Esophagus mucosa (tissue), 1 donor: ENCODE results near the gene MRM1. TPM values are rescaled to one million over a fixed set of nuclear protein-coding genes. Genes with fewer than 3 reads are reported as not detected.
A peak's percentile ranks its signal among the peaks of the same experiment; 100 is the strongest.

ENCODE experiments used
- ATAC-seq: fragments of 200-7000 bp; cut with Tn5 transposase; one replicate; pipeline ENCODE4 v1.9.1; 2020
- total RNA-seq: library from RNA; stranded (reverse); gene quantifications from one replicate; pipeline ENCODE4 v1.2.4, GENCODE V29; 2023
- donor health status: DM: yes; HTN: yes; CAD: no.

Gene MRM1
- total RNA-seq, 1 donor from 2014 or later: 4.8 TPM

- no peak for ATAC-seq
These were observed 31.8 kb downstream of the MRM1 start for GRCh38 chr17:36632916-36633771.

GRCh38 chr17:36640346-36640745 is 39.0 kb downstream of the MRM1 start:
- no peak for ATAC-seq

- ATAC-seq: no peak
These were observed 39.5 kb downstream of the MRM1 start for GRCh38 chr17:36640836-36641235.

- ATAC-seq: peak; percentile 17
These were observed 40.0 kb downstream of the MRM1 start for GRCh38 chr17:36641331-36641876.

- ATAC-seq: no peak
These were observed 40.8 kb downstream of the MRM1 start for GRCh38 chr17:36641877-36642845.

GRCh38 chr17:36643086-36643685 is 41.8 kb downstream of the MRM1 start:
- no peak for ATAC-seq

- ATAC-seq: no peak
These were observed 44.0 kb downstream of the MRM1 start for GRCh38 chr17:36645422-36645821.

- ATAC-seq: no peak
These were observed 46.3 kb downstream of the MRM1 start for GRCh38 chr17:36647636-36648035.

- no peak for ATAC-seq
These were observed 48.9 kb downstream of the MRM1 start for GRCh38 chr17:36650096-36650775.

GRCh38 chr17:36653374-36653773 is 52.0 kb downstream of the MRM1 start:
- ATAC-seq: no peak

GRCh38 chr17:36653856-36654255 is 52.5 kb downstream of the MRM1 start:
- no peak for ATAC-seq

- no peak for ATAC-seq
These were observed 54.3 kb downstream of the MRM1 start for GRCh38 chr17:36655726-36656125.

GRCh38 chr17:36657390-36657762 is 56.0 kb downstream of the MRM1 start:
- no peak for ATAC-seq

GRCh38 chr17:36657763-36658490 is 56.5 kb downstream of the MRM1 start:
- no peak for ATAC-seq

Other genes starting within 250 kb of the MRM1 start
- not detected for gene TBC1D3H, start 213.1 kb upstream of the MRM1 start, total RNA-seq
- gene ZNHIT3, start 114.9 kb upstream of the MRM1 start, total RNA-seq: 24.4 TPM
- 73.3 TPM for gene MYO19, start 66.7 kb upstream of the MRM1 start, total RNA-seq
- 14.3 TPM for gene PIGW, start 66.6 kb upstream of the MRM1 start, total RNA-seq
- 43.6 TPM for gene GGNBP2, start 56.7 kb upstream of the MRM1 start, total RNA-seq
- gene DHRS11, start 9.7 kb upstream of the MRM1 start, total RNA-seq: 8.4 TPM